ENCODE data around the gene TCP1. TPM values are rescaled to one million over a fixed set of nuclear protein-coding genes. Genes with fewer than 3 reads are reported as not detected.

TCP1 gene
- total RNA-seq, 4 donors from 2014 or later, result 109 to 230 (median 154) TPM

DNA sequence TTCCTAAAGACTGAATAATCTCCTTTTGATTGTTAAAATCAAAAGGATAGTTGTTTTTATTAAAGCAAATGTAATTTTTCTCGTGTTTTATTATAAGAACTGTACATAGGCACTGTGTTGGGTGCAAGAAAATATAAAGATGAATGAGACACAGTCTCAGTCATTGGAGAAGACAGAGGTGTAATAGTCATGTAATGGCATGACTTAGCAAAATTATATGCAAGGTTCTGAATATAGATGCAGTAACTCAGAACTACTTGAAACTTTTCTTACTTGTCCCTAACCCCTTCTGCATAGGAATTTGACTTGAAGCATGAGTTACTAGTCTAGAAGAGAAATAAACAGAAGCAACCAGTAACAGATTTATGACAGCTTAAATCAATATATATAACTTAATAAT, 47.2 kb downstream of the TCP1 start:
- TF ChIP-seq CTCF (IDR thresholded peaks at IDR 0.05; ENCODE audit: low read depth), result no peak

DNA sequence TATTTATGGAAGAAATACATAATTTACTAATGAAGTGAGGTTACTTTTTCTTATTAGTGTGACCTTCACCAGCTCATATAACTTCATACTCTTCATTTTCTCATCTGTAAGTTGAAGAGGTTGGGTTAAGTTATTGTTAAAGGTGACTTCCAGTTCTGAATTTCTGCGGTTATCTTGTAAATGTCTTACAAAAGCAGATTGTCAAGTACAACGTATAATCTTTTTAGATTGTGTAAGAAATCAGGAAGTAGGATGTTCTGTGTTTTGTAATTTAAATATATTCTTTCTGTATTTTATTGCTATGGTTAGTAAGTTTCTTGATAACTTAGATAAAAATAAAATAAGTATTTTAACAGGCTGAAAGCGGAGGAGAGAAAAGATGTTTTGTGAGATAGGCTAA, 50.1 kb downstream of the TCP1 start:
- no peak for TF ChIP-seq CTCF (IDR thresholded peaks at IDR 0.05; ENCODE audit: low read depth)

GRCh38 chr6:159736908-159737307, 52.5 kb downstream of the TCP1 start:
- TF ChIP-seq CTCF (IDR thresholded peaks at IDR 0.05; ENCODE audit: low read depth), result no peak

DNA sequence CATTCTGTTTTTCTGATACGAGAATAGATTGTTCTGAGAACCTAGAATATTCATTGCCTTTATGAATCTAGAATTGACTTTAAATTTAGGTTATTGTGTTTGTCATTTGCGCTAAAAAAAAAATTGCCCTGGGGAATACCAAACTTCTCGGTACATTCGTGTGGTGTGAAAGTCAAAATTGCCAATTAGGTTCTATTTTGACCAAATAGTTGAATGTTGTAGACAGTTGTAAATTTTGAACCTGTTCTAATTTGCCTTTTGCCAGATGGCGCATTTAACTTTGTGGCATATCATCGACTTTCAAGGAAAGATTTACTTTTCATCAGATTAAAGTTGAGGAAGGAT, 59.1 kb downstream of the TCP1 start:
- TF ChIP-seq CTCF (IDR thresholded peaks at IDR 0.05; ENCODE audit: low read depth), result no peak

DNA sequence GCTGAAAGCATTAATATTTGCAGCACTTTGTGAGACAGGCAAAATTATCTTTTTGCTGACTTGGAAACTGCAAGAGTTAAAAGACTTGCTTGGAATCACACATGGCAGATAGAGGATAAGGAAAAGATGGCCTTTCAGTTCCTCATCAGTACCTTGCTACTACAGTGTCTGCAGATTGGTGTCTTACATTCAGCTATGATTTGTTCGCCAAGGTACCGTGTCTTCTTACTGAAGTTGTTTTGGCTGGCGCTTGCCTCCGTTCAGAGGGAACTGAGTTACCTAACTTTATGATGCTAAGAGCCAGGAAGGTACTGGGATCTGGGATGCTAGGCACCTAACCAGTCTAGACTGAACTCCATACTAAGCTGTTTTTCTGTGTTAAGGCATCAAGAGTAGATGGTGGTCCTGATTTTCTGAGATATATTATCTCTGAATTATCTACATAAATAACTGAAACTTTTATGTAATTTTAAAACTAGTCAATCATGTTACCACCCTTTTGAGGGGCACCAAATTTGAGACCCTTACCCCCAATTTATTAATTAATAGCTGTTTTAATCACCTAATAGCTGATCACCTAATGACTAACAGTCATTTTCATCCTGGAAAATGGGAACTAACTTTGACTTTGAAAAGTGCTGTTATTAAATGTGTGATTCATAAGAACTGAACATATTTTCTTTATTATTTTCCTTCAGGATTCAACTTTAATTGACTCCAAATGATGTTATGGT, 59.6 kb downstream of the TCP1 start:
- no peak for TF ChIP-seq CTCF (IDR thresholded peaks at IDR 0.05; ENCODE audit: low read depth)

DNA sequence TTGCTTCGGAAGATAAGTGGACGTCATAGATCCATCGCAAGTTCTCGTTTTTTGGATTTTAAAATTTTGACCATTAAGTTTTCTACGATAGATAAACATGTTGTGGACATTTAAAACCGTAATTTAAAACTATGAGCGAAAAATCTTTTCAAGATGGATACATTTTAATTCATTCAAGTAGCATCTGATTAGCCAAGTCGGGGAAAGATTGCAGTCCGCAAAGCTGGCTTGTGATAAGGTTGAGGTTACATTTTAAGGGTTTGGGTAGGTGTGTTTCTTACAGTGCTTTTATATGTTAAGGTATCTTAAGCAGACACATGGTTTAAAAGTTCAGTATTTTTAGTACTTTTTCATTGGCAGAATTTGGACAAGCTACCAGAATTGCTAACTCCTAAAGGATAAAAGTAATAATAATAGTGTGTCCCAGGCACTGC, 60.9 kb downstream of the TCP1 start:
- no peak for TF ChIP-seq CTCF (IDR thresholded peaks at IDR 0.05; ENCODE audit: low read depth)

Small RNAs within 50 kb of the gene (small RNA-seq; reads per million reads assigned to genes)
- gene SNORA20 (90.4 reads per million, percentile 97 among the genes with 10 or more reads in this experiment), gene SNORA29 (not detected)

Other genes starting within 250 kb of the TCP1 start
- gene SOD2, start 96.4 kb downstream of the TCP1 start, total RNA-seq, result 1,000 to 10,000 TPM in 1 of 4 donors, 100 to 1,000 TPM in 3; 289 to 1,637 (median 530) TPM
- 100 to 1,000 TPM in 3 of 4 donors, 10 to 100 TPM in 1; 89.5 to 135 (median 107) TPM for gene WTAP, start 62.1 kb downstream of the TCP1 start, total RNA-seq
- gene ACAT2, start 27.6 kb downstream of the TCP1 start, total RNA-seq, result 10 to 100 TPM in 1 of 4 donors, 1 to 10 TPM in 3; 8.6 to 15.5 (median 9.3) TPM
- 10 to 100 TPM; 34.3 to 81.0 (median 44.1) TPM for gene MRPL18, start 865 bp upstream of the TCP1 start, total RNA-seq
- under 1 TPM in 1 of 4 donors, not detected in 3; 0.34 TPM for gene PNLDC1, start 10.7 kb upstream of the TCP1 start, total RNA-seq
- gene MAS1, start 101.4 kb upstream of the TCP1 start, total RNA-seq, result not detected
- gene IGF2R, start 179.5 kb upstream of the TCP1 start, total RNA-seq, result 100 to 1,000 TPM in 2 of 4 donors, 10 to 100 TPM in 2; 85.0 to 145 (median 103) TPM